Activated naive CD4-positive, alpha-beta T cell treated with anti-CD3 and anti-CD28 coated beads, Interleukin-2, amount 10 ng/mL, durations not matched to agents 7 days and 5 days (primary cell): ENCODE data around the gene LRG1.

Experiments used
- CTCF ChIA-PET: fragments of 350-600 bp; sonication (Branson Sonifier 250); formaldehyde crosslinking; loops from one replicate; lab custom pipeline; 2021; ENCODE audit warnings: antibody characterized with exemption; lab: Charles Lee
- DNase-seq: peaks from one replicate; pipeline ENCODE4 v3.0.0-alpha.2; 2020
- H3K27ac Mint-ChIP-seq: one replicate; pipeline ENCODE4 v1.8.0; 2021; ENCODE audit warnings: mild to moderate bottlenecking, moderate library complexity, mixed read lengths
- H3K27me3 Mint-ChIP-seq: one replicate; pipeline ENCODE4 v1.8.0; 2021; ENCODE audit warnings: mild to moderate bottlenecking, mixed read lengths
- H3K36me3 Mint-ChIP-seq: one replicate; pipeline ENCODE4 v1.8.0; 2021; ENCODE audit warnings: mixed read lengths
- H3K4me1 Mint-ChIP-seq: one replicate; pipeline ENCODE4 v1.8.0; 2021; ENCODE audit warnings: mixed read lengths
- H3K4me3 Mint-ChIP-seq: one replicate; pipeline ENCODE4 v1.8.0; 2021; ENCODE audit warnings: mild to moderate bottlenecking, moderate library complexity, mixed read lengths
- H3K9me3 Mint-ChIP-seq: one replicate; pipeline ENCODE4 v1.8.0; 2021; ENCODE audit warnings: mixed read lengths

Gene LRG1

DNA sequence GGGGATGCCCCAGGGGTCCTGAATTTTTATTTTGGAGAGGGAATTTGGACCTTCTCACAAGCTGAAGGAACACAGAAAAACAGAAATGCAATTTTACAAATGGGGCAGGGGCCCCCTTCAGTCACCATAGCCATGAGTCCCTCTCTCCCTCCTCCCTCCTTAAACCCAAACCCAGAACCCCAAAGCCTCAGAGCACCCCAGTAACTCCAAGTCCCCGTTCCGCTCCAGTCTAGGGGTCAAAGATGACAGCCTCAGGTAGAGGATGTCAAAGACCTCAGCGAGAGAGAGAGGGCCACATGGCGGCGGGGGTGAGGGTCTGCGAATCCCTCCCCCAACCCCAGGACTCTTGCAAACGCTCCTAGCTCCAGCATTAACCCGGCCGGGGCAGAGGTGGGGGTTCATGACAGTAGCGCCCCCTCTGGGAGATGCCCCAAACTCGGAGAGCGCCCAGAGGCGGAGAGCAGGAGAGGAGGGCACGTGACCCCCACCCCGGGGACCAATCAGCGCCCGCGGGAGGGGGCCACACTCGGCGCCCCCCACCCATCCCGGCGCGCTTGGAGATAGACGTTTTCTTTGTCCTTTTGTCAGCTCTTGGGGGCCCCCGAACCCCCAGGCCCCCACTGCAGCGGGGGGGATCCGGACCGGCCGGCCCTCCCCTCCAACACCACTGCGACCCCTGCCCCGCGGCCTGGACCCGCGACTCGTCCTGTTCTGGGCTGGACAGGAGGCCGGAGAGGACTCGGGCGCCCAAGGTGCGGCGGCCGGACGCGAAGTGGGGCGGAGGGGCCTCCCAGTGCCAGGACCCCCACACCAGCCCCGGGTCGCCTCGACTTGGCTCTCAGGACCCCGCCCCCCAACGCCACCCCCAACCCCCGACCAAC is 40.4 kb upstream of the LRG1 start:
- Mint-ChIP-seq H3K4me3 (no peak overlapping the region), H3K27ac (no peak overlapping the region), H3K36me3 (no peaks in the 10 kb centered on the region), H3K4me1 (peaks cover 7% of the 10 kb centered on the region), H3K9me3 (no peaks in the 10 kb centered on the region), H3K27me3 (peaks cover 97% of the 10 kb centered on the region)
- CTCF ChIA-PET = interaction anchor here (1.3 to 1.5 kb wide), 2 partner anchors 10 to 57 kb away, joined by 3 to 5 read pairs; no protein-coding TSS in a partner anchor
- no peak for DNase-seq

DNA sequence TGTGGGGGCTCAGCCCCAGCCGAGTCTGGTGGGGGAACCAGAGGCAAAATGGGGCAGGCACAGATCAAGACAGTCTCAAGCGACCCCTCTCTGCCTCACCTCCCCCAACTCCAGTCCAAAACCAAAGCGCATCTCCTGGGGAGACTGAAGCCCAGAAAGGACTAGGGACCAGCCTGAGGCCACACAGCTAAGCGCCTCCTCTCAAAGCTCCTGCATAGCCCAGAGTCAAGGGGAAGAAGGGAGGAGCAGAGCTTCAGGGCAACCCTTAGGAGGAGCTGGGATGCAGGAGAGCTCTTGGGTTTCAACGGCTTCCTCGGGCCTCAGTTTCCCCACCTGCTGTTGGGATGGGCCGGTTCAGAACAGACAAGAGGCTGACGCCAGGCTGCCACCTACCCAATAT is 39.6 kb upstream of the LRG1 start:
- peaks cover 7% of the 10 kb centered on the region for H3K4me1 Mint-ChIP-seq
- H3K9me3 Mint-ChIP-seq = no peaks in the 10 kb centered on the region
- H3K27ac Mint-ChIP-seq = no peak overlapping the region
- no peak for DNase-seq
- peaks cover 97% of the 10 kb centered on the region for H3K27me3 Mint-ChIP-seq
- H3K36me3 Mint-ChIP-seq = no peaks in the 10 kb centered on the region
- CTCF ChIA-PET = interaction anchor here (1.5 kb wide), 2 partner anchors 9 to 57 kb away, joined by 5 to 6 read pairs; no protein-coding TSS in a partner anchor
- H3K4me3 Mint-ChIP-seq = no peak overlapping the region

DNA sequence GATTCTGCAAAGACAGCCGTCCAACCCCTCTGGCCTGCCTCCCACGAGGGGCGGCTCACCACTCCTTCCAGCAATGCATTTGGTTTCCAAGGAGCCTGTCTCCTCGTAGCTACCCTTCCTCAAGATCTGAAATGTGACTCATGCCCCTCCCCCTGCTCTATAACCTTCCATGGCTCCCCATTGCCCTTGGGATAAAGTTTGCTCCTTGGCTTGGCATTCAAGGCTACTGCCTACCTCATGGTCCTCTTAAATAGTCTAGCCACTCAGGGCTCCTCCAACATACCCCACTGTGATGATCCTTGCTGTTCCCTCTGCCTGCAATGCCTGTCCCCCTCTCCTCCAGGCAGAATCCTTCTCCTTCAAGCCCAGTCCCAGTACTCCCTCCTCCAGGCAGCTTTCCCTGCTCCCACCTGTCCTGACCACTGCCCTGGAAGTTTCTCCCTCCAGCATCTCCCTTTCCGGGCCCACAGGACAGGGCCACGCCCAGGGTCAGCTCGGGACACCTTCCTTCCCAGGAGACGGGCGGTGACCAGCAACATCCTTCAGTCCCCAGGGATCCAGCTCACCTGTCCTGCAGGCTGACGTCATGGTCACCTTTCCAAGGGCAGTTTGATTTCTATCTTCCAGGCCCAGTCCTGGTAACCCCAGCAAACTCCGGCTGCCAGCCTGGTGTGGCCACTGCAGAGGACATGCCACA is 38.9 kb upstream of the LRG1 start:
- Mint-ChIP-seq H3K36me3 (no peaks in the 10 kb centered on the region), H3K4me3 (no peak overlapping the region), H3K27ac (no peak overlapping the region), H3K27me3 (peaks cover 97% of the 10 kb centered on the region), H3K4me1 (peaks cover 7% of the 10 kb centered on the region), H3K9me3 (no peaks in the 10 kb centered on the region)
- no peak for DNase-seq
- CTCF ChIA-PET = interaction anchor here (1.5 kb wide), 2 partner anchors 8 to 58 kb away, joined by 5 to 6 read pairs; no protein-coding TSS in a partner anchor

DNA sequence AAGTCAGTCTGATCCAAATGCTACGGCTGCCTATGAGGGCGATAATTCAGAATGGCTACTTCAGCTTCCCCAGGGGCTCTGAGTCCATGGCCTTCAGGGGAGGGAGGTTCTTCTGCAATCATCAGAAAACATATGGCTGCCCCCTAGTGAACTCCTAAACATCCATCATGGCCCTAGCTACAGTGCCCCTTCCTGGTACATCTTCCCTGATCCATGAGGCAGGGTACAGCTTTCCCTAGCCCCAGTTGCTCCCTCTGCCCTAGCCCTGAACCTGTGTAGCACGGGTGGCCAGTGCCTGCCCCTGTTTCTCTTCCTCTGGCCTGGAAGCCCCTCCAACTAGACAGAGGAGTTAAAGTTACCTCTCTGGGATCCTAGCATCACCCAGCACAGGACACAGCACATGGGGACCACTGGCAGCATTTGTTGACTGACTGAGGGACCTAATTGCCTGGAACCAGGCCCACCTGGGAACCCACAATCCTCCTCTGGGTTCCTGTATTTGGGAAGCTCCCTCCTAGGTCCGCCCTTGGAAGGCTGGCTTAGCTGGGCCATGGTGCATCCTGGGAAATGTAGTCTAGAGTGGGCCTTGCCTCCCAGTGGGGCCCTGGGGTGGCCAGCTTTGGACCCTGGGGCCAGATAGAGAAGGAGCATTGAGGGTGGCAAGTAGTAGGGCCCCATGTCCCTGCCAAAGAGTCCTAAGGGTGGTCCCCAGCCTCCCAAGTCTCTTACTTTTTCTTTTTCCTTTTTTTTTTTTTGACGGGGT is 37.4 kb upstream of the LRG1 start:
- no peak for DNase-seq
- CTCF ChIA-PET = interaction anchor here (1.0 to 2.6 kb wide), 10 partner anchors 10 to 155 kb away, joined by 3 to 27 read pairs (median 6); partner anchors contain the start of gene SEMA6B
- peaks cover 84% of the 10 kb centered on the region for H3K27me3 Mint-ChIP-seq

DNA sequence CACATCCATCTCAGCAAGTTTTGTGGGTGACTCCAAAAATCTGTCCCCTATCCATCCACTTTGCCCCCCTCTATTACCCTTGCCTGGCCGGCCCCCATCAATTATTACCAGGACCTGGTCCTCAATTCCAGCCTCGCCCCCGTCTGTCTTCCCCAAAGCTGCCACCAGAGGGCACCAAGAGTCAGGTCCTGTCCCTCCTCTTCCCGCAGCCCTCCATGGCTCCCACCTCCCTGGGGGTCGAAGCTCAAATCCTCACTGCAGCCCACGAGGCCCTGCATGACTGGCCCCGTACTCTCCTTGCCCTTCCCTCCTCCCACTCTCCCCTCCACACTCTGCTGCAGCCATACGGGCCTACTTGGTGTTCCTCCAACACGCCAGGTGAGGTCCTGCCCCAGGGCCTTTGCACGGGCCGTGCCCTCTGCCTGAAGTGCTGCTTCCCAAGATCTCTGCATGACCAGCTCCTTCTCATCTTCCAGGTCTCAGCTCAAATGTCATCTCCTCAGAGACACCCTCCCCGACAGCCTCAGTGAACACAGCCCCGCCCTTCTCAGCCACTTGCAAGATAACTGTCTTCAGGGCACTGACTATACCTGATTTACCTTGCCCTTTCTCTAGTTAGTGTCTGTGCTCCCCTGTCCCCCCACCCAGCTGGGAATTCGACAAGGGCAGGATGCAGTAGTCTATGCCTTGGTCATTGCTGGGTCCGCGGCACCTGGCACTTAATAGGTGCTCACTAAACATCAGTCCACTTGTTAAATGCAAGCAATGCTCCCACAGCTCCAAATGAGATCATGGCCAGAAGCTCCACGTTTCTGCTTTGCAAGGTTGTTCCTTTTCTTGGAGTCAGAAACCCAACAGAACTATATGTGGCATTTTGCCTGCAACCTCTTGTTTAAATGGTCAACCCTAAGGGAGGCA is 36.4 kb upstream of the LRG1 start:
- Mint-ChIP-seq H3K4me3 (no peak overlapping the region), H3K4me1 (no peaks in the 10 kb centered on the region), H3K27me3 (peaks cover 77% of the 10 kb centered on the region), H3K9me3 (no peaks in the 10 kb centered on the region), H3K27ac (no peak overlapping the region), H3K36me3 (no peaks in the 10 kb centered on the region)
- DNase-seq = peak; percentile 80
- CTCF ChIA-PET = interaction anchor here (0.6 to 2.6 kb wide), 12 partner anchors 9 to 84 kb away, joined by 3 to 27 read pairs (median 5); partner anchors contain the start of gene SEMA6B

More for the DNA sequence above, 37.4 kb upstream of the LRG1 start:
- Mint-ChIP-seq H3K27ac (no peak overlapping the region), H3K36me3 (no peaks in the 10 kb centered on the region), H3K4me3 (no peak overlapping the region), H3K4me1 (peaks cover 4% of the 10 kb centered on the region), H3K9me3 (no peaks in the 10 kb centered on the region)

DNA sequence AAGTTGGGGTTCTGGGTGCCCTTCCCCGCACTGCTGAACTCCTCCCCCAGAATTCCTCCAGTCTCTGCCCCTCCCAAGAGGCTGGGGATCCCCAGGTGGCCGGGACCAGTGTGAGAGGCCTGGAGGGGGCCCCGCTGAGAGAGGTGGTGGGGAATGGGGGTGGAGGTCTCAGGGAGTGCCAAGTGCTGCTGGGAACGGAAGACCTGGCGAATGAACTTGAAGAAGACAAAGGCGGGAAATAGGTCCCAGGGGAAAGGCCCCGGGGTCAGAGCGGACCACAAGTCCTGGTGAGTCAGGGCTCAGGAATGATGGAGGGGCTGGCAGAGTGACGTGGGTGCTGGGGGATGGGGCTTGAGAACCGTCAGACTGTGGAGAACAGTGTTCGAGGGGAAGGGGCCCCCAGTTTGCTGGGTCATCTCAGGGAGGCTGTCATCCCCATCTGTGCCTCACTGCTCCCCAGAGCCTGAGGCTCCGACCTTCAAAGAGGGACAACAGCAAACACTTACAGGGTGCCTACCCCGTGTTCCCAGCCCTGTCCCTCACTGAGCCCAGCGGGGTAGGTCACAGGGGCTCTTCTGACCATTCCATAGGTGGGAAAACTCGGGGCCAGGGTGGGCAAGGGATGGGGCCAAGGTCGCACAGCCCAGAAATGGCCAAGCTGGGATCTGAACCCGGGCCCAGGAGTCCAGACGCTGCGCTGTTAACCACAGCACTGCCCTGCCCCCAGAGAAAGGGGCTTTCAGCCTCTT is 35.6 kb upstream of the LRG1 start:
- Mint-ChIP-seq H3K9me3 (no peaks in the 10 kb centered on the region), H3K27ac (no peak overlapping the region), H3K4me1 (no peaks in the 10 kb centered on the region), H3K4me3 (no peak overlapping the region), H3K36me3 (no peaks in the 10 kb centered on the region), H3K27me3 (peaks cover 70% of the 10 kb centered on the region)
- DNase-seq = no peak
- CTCF ChIA-PET = interaction anchor here (0.7 to 2.6 kb wide), 9 partner anchors 8 to 84 kb away, joined by 3 to 27 read pairs (median 7); no protein-coding TSS in a partner anchor

DNA sequence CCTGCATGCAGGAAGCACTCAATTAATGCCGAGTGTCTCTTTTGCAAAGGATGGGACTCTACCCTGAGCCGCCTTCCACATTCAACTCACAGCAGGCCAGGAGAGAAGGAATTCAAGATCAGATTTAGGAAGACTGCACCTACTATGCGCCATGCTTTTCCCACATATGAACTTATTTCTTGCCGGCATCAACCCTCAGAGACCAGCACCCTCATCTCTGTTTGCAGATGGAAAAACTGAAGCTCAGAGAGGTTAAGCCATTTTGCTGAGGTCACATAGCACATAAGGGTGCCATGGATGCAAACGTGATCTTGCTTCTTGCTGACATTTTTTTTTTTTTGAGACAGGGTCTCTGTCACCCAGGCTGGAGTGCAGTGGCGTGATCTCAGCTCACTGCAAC is 33.8 kb upstream of the LRG1 start:
- Mint-ChIP-seq H3K9me3 (no peaks in the 10 kb centered on the region), H3K4me3 (no peak overlapping the region), H3K27ac (no peak overlapping the region), H3K4me1 (no peaks in the 10 kb centered on the region), H3K36me3 (no peaks in the 10 kb centered on the region), H3K27me3 (peaks cover 55% of the 10 kb centered on the region)
- CTCF ChIA-PET = interaction anchor here (0.5 to 2.6 kb wide), 3 partner anchors 14 to 63 kb away, joined by 3 to 10 read pairs (median 6); no protein-coding TSS in a partner anchor
- DNase-seq = no peak

DNA sequence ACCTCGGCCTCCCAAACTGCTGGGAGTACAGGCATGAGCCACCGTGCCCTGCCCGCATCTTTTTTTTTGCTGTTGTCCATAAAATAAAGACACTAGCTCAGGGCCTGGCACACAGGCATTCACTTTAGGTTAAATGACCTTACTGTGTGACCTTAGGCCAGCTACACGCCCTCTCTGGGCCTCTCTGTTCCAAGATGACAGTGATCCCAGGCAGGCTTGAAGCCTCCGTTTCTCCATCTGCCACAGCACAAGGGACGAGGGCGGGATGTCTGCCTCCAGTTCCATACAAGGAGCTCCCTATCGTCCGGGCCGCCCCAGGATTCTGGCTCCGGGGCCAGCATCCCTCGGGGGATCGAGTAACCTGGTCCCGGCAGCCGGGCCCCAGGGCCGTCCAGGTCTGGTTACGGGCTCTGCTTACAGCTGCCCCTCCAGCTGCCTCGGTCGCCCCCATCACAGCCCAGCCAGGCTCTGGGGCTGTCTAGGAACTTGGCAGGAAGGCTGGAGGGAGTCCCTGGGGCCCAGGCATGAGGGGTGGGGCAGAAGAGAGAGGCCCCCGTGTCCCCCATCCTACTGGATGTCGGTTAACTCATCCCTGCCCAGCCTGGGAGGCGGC is 31.6 kb upstream of the LRG1 start:
- Mint-ChIP-seq H3K4me1 (no peaks in the 10 kb centered on the region), H3K36me3 (no peaks in the 10 kb centered on the region), H3K27ac (no peak overlapping the region), H3K27me3 (peaks cover 46% of the 10 kb centered on the region), H3K9me3 (no peaks in the 10 kb centered on the region), H3K4me3 (no peak overlapping the region)
- CTCF ChIA-PET = interaction anchor here (0.7 to 6.7 kb wide), 5 partner anchors 8 to 66 kb away, joined by 3 to 61 read pairs (median 5); no protein-coding TSS in a partner anchor
- no peak for DNase-seq

DNA sequence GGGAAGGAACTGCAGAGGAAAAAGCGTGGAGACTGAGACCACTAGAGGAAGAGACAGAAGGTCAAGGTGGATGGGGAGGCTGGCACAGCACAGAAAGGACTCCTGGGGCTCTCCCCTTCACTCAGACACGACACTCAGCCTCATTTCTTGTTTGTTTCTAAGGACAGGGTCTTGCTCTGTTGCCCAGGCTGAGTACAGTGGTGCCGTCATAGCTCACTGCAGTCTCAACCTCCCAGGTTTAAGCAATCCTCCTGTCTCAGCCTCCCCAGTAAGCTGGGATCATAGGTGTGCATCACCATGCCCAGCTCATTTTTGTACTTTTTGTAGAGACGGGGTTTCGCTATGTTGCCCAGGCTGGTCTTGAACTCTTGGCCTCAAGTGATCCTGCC is 31.1 kb upstream of the LRG1 start:
- H3K36me3 Mint-ChIP-seq = no peaks in the 10 kb centered on the region
- H3K4me3 Mint-ChIP-seq = no peak overlapping the region
- peaks cover 41% of the 10 kb centered on the region for H3K27me3 Mint-ChIP-seq
- H3K9me3 Mint-ChIP-seq = no peaks in the 10 kb centered on the region
- H3K27ac Mint-ChIP-seq = no peak overlapping the region
- no peaks in the 10 kb centered on the region for H3K4me1 Mint-ChIP-seq
- CTCF ChIA-PET = interaction anchor here (1.0 to 6.7 kb wide), 5 partner anchors 9 to 66 kb away, joined by 3 to 61 read pairs (median 5); partner anchors contain the start of gene SEMA6B
- DNase-seq = no peak

DNA sequence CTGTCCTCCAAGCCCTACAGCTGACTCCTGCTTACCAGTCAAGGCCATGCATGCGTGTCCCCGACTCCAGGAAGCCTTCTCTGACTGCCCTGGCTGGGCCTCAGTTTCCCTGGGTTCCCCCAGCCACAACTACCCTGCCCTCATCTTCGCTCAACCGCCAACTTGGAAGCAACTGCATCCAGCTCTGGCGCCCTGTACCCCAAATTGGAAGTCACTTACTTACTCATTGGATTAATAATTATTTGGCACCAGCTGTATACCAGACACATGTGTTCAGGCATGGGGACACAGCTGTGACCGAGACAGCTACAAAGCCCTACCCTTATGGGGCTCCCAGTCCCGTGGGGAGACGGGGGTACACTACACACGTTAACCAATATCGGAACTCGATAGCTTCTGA is 30.6 kb upstream of the LRG1 start:
- no peak for DNase-seq
- Mint-ChIP-seq H3K4me1 (no peaks in the 10 kb centered on the region), H3K27me3 (peaks cover 36% of the 10 kb centered on the region), H3K4me3 (no peak overlapping the region), H3K9me3 (no peaks in the 10 kb centered on the region), H3K27ac (no peak overlapping the region), H3K36me3 (no peaks in the 10 kb centered on the region)
- CTCF ChIA-PET = interaction anchor here (1.0 to 6.7 kb wide), 5 partner anchors 9 to 67 kb away, joined by 3 to 61 read pairs (median 5); partner anchors contain the start of gene SEMA6B

DNA sequence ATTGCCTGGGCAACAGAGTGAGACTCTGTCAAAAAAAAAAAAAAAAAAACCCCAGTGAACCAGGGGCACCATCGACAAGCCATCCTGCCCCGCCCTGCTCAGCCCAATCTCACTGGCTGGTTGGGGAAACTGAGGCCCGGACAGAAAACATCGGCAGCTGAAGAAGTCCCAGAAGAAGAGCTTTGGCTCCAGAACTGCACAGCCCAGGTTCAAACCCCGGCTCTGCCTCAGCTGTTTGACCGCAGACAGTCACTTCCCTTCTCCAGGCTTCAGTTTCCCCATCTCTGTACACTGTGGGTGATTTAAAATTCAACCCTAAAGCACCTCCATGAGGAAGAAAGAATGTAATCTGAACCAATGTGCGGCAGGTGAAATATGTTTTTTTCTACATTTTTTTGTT is 29.1 kb upstream of the LRG1 start:
- no peak for DNase-seq
- CTCF ChIA-PET = interaction anchor here (2.8 to 6.7 kb wide), 3 partner anchors 45 to 68 kb away, joined by 11 to 61 read pairs (median 25); no protein-coding TSS in a partner anchor
- Mint-ChIP-seq H3K4me3 (no peak overlapping the region), H3K4me1 (no peaks in the 10 kb centered on the region), H3K27ac (no peak overlapping the region), H3K27me3 (peaks cover 21% of the 10 kb centered on the region), H3K36me3 (no peaks in the 10 kb centered on the region), H3K9me3 (no peaks in the 10 kb centered on the region)
